K562 (cell line): ENCODE results near the gene MAPKAPK2. TPM values are rescaled to one million over a fixed set of nuclear protein-coding genes. Genes with fewer than 3 reads are reported as not detected.

Experiments used
- ARID1B ChIP-seq: fragments of 450-650 bp; IDR thresholded peaks from 2 replicates; pipeline ENCODE4 v1.6.1; 2016; ENCODE audit warnings: antibody characterized with exemption, mild to moderate bottlenecking, inconsistent platforms
- ETV6 ChIP-seq, 3 experiments: fragments of 150-350 bp in 1 of 3; sonication (generic) in 1 of 3; formaldehyde crosslinking in 1 of 3; IDR thresholded peaks; 2 replicates each; pipeline versions ENCODE4 v1.6.1 to v1.8.0; 2014 to 2022; ENCODE audit warnings: borderline replicate concordance in 2 of 3, low read depth in 2 of 3, antibody characterized with exemption in 1 of 3, low read length in 1 of 3, mild to moderate bottlenecking in 1 of 3, missing genetic modification reagents in 1 of 3
- FOSL1 ChIP-seq: fragments of 200-800 bp; sonication (Bioruptor generic); conservative IDR thresholded peaks from 2 replicates; pipeline ENCODE4 v1.6.1; 2016; ENCODE audit warnings: missing genetic modification characterization, missing compliant biosample characterization
- NRF1 ChIP-seq, 2 experiments: fragments of 450-650 bp; IDR thresholded peaks in 1 of 2; conservative IDR thresholded peaks in 1 of 2; 2 replicates each; pipeline ENCODE4 v1.6.1; 2014; ENCODE audit warnings: mild to moderate bottlenecking in 2 of 2
- PHF20 ChIP-seq: fragments of 450-650 bp; IDR thresholded peaks from 2 replicates; pipeline ENCODE4 v1.6.1; 2018; ENCODE audit not compliant: partially characterized antibody
- PKNOX1 ChIP-seq: fragments of 450-650 bp; IDR thresholded peaks from 2 replicates; pipeline ENCODE4 v1.6.1; 2016
- TCF3 ChIP-seq: sonication (generic); formaldehyde crosslinking; IDR thresholded peaks from 2 replicates; pipeline ENCODE4 v1.4.0; 2020; ENCODE audit warnings: mild to moderate bottlenecking, missing genetic modification reagents
- WHSC1 ChIP-seq: IDR thresholded peaks from one replicate; pipeline ENCODE4 v1.6.1; 2012; ENCODE audit warnings: low read length, control low read depth, inconsistent platforms
- ZBTB1 ChIP-seq: sonication (generic); formaldehyde crosslinking; IDR thresholded peaks from 2 replicates; pipeline ENCODE4 v1.8.1; 2023; ENCODE audit warnings: missing genetic modification reagents, low read depth, mild to moderate bottlenecking, borderline replicate concordance
- ZNF354B ChIP-seq: fragments of 250-450 bp; sonication (Bioruptor Pico); IDR thresholded peaks from 2 replicates; pipeline ENCODE4 v1.4.0; 2020
- ZNF592 ChIP-seq: fragments of 450-650 bp; IDR thresholded peaks from 2 replicates; pipeline ENCODE4 v1.6.1; 2017; ENCODE audit warnings: antibody characterized with exemption, mild to moderate bottlenecking
- polyA plus RNA-seq, 8 experiments: library from polyadenylated mRNA; depleted of rRNA in 4 of 8; stranded (reverse) in 5 of 8; unstranded in 3 of 8; fragments of >200 nt; fragmentation: Nextera tagmentation in 2 of 8; fragmentation: Illumina TruSeq in 1 of 8; extraction: Ambion mirVana in 2 of 8; extraction: Trizol in 1 of 8; gene quantifications; 2 replicates each; pipeline versions ENCODE4 v1.2.1 to v1.2.3, GENCODE V29; 2011 to 2014; ENCODE audit warnings: inconsistent platforms in 1 of 8, missing spikeins in 1 of 8
- total RNA-seq, 7 experiments: library from RNA; depleted of rRNA in 6 of 7; stranded (reverse); fragments of >200 nt in 6 of 7; fragmentation: Illumina TruSeq in 2 of 7; extraction: Trizol in 2 of 7; gene quantifications; 2 replicates each; pipeline versions ENCODE4 v1.2.1 to v1.2.3, GENCODE V29; 2011 to 2021; ENCODE audit warnings: low replicate concordance in 1 of 7
- TF ChIP-seq, protein P1 (sequence below): fragments of 250-450 bp; sonication (Bioruptor Pico); IDR thresholded peaks from 2 replicates; pipeline ENCODE4 v1.5.1; 2021; ENCODE audit warnings: mild to moderate bottlenecking
- TF ChIP-seq, protein P2 (sequence below): fragments of 450-650 bp; conservative IDR thresholded peaks from 2 replicates; pipeline ENCODE4 v1.6.1; 2016; ENCODE audit warnings: missing genetic modification characterization, low read depth, mild to moderate bottlenecking, missing compliant biosample characterization, moderate library complexity
- TF ChIP-seq, protein P3 (sequence below), 2 experiments: fragments of 200-800 bp in 1 of 2; sonication (Bioruptor generic) in 1 of 2; sonication (generic) in 1 of 2; formaldehyde crosslinking in 1 of 2; IDR thresholded peaks in 1 of 2; conservative IDR thresholded peaks in 1 of 2; 2 replicates each; pipeline versions ENCODE4 v1.5.0 to v1.6.1; 2016 to 2020; ENCODE audit warnings: missing compliant biosample characterization in 1 of 2, missing genetic modification characterization in 1 of 2, missing genetic modification reagents in 1 of 2

MAPKAPK2 gene
- total and polyA plus RNA-seq, 9 of the 15 experiments (the other 6 are each of a cell fraction or from before 2014, with no cell fraction given), result 0.63 to 94.2 (median 52.1) TPM

GRCh38 chr1:206680279-206680678 is 4.4 kb upstream of the MAPKAPK2 start (continued):
- 0 out of 2 replicates have a peak, but pooled peaks have one; percentile 12 for TF ChIP-seq FOSL1 (tag)
- no peak for TF ChIP-seq ZBTB1
- TF ChIP-seq, protein P1, sequence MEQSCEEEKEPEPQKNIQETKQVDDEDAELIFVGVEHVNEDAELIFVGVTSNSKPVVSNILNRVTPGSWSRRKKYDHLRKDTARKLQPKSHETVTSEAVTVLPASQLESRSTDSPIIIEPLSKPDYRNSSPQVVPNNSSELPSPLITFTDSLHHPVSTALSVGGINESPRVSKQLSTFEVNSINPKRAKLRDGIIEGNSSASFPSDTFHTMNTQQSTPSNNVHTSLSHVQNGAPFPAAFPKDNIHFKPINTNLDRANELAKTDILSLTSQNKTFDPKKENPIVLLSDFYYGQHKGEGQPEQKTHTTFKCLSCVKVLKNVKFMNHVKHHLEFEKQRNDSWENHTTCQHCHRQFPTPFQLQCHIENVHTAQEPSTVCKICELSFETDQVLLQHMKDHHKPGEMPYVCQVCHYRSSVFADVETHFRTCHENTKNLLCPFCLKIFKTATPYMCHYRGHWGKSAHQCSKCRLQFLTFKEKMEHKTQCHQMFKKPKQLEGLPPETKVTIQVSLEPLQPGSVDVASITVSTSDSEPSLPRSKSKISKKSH (CRISPR knock-in tag), result no peak
- peak; percentile 84 to 86 for TF ChIP-seq NRF1 (conservative IDR thresholded peaks at IDR 0.05 in 1 of 2, IDR thresholded peaks at IDR 0.05 in 1 of 2)
- TF ChIP-seq ZNF592, result 0 out of 2 replicates have a peak, but pooled peaks have one; percentile 66
- TF ChIP-seq PHF20, result no peak
- TF ChIP-seq, protein P2, sequence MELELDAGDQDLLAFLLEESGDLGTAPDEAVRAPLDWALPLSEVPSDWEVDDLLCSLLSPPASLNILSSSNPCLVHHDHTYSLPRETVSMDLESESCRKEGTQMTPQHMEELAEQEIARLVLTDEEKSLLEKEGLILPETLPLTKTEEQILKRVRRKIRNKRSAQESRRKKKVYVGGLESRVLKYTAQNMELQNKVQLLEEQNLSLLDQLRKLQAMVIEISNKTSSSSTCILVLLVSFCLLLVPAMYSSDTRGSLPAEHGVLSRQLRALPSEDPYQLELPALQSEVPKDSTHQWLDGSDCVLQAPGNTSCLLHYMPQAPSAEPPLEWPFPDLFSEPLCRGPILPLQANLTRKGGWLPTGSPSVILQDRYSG, result peak; percentile 77
- peak; percentile 96 for TF ChIP-seq PKNOX1
- no peak for TF ChIP-seq ZNF354B
- no peak for TF ChIP-seq WHSC1
- TF ChIP-seq ETV6 (IDR thresholded peaks at IDR 0.05; ENCODE audit: borderline replicate concordance in 1 of 2, low read depth in 2 of 2, low read length in 1 of 2), result peak in 1 of 2 experiments; percentile 59; a peak in 1 of 4 replicates
- TF ChIP-seq ETV6 (CRISPR knock-in tag; IDR thresholded peaks at IDR 0.05; ENCODE audit: borderline replicate concordance), result no peak
- 0 out of 2 replicates have a peak, but pooled peaks have one; percentile 22 for TF ChIP-seq ARID1B
- TF ChIP-seq, protein P3, sequence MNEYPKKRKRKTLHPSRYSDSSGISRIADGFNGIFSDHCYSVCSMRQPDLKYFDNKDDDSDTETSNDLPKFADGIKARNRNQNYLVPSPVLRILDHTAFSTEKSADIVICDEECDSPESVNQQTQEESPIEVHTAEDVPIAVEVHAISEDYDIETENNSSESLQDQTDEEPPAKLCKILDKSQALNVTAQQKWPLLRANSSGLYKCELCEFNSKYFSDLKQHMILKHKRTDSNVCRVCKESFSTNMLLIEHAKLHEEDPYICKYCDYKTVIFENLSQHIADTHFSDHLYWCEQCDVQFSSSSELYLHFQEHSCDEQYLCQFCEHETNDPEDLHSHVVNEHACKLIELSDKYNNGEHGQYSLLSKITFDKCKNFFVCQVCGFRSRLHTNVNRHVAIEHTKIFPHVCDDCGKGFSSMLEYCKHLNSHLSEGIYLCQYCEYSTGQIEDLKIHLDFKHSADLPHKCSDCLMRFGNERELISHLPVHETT (CRISPR knock-in tag; conservative IDR thresholded peaks at IDR 0.05 in 1 of 2, IDR thresholded peaks at IDR 0.05 in 1 of 2), result peak in 1 of 2 experiments; percentile 53; a peak in 1 of 4 replicates
- 0 out of 2 replicates have a peak, but pooled peaks have one; percentile 5 for TF ChIP-seq TCF3
